Posterior vena cava (tissue), 2 donors: ENCODE measurements around the gene MED29. TPM values are rescaled to one million over a fixed set of nuclear protein-coding genes. Genes with fewer than 3 reads are reported as not detected.

ENCODE experiments used
- DNase-seq: peaks from one replicate; pipeline ENCODE4 v3.0.0-alpha.2; 2020; ENCODE audit warnings: low spot score
- intact Hi-C, 2 donors: fragments of 100-400 bp; cut with DNase I; formaldehyde crosslinking; loops; one replicate each; pipeline versions ENCODE4 v1.14.1 to v1.14.2; 2022 to 2023
- long read RNA-seq, 2 donors: library from polyadenylated mRNA; unstranded; transcript quantifications; one replicate each; pipeline ENCODE4 v2.0.0, GENCODE V29; 2020 to 2021
- total RNA-seq, 2 donors: library from RNA; stranded (reverse); fragmentation: NEBNext Ultra II Directional; extraction: Animal tissue kit (Norgen Biotek cat#: 25700); gene quantifications; one replicate each; pipeline ENCODE4 v1.2.1, GENCODE V29; 2021
- donor health status: DM: yes; HTN: yes; CAD: no.
- donor health status: DM: yes; HTN: yes; CAD: no.

The MED29 gene, protein sequence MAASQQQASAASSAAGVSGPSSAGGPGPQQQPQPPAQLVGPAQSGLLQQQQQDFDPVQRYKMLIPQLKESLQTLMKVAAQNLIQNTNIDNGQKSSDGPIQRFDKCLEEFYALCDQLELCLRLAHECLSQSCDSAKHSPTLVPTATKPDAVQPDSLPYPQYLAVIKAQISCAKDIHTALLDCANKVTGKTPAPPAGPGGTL
- 10 to 100 TPM; 32.7 to 33.3 TPM for total RNA-seq
- long read RNA-seq, donor 1, transcript MED29-201 (4 exons, 3,653 nt) = major isoform, 12 of 15 reads
- long read RNA-seq, donor 1, partial matches to known transcripts = 0 of 15 reads
- long read RNA-seq, donor 1, other reads (novel, unspliced or antisense) = 3 of 15 reads
- long read RNA-seq, donor 2, transcript MED29-201 (4 exons, 3,653 nt) = major isoform, 37 of 58 reads
- long read RNA-seq, donor 2, partial matches to known transcripts = 15 of 58 reads
- long read RNA-seq, donor 2, other reads (novel, unspliced or antisense) = 3 of 58 reads

DNA sequence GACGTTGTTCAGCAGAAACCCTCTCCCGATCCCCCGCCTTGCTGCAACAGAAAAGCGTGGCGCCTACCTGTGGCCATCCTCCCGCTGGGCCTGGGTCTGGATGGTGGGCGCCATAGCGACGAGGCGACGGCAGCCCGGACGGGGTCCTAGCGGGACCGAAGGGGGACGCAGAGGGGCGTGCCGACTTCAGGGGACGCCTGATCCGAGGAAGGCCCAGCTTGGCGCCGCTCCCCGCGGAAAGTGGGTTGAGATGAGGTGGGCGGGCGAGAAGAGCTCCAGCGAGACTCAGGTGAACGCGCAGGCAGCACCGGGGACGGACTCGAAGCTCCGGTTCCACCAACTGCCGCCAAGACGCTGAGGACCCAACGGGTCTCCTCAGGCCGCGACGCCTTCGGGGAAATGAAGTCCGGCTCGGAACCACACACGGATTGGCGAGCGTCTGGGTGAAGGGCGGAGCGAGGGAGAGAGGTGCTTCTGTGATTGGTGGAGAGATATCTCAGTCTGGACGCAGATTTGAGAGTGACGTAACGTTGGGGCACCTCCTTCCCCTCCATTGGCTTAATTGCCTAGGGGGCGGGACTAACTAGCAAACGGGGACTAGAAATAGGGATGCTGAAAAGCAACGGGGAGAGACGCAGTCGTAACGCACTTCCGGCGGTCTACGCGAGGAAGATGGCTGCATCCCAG lies at the start of gene MED29, which contains the start of gene PAF1:
TSS of gene MED29 (plus strand) at position 628 of the 687 bp plus-strand sequence. CDS start at position 673, 45 bp downstream.
TSS of gene PAF1 (minus strand) at position 356 of the 687 bp plus-strand sequence. CDS start at position 114, 242 bp downstream.
- intact Hi-C loops = no loop called here
- peak; percentile 99 for DNase-seq

DNA sequence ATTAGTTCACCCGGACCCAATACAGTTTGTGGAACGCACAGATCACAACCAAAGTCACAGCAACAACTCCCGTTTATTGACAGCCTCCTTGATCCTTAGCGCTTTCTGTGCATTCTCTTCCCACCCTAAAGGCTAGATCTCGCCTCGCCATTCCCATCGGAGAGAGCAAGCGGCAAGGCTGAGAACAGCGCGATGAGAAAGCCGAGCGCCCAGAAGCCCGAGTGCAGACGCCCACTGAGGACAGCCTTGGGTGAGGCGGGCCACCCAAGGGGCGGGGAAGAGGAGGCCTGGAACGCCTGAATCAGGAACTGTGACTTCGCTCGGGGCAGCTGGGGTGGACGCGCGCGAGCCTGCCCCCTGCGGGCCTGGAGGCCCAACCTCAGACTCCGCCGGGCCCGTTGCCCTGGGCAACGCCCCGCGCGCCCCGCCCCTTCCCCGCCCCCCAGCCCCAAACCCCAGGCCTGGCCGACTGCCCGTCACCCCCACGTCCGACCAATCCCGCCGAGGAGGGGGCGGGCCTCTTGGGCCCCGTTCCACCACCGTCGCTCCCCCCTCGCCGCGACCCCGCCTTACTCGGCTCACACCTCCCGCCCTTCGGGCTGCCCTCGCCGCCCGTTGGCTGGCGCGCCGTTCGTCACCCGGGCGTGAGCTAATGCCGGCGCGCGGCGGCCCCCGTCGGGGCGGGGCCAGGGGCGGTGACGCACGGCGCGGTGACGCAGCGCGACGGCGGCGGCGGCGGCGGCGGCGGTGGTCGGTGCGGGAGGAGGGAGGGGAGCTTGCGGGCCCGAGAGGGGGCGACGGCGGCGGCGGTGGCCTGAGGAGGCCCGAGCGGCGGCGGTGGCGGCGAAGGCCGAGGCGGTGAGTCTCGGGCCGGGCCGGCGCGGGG lies 49.2 kb upstream of the MED29 start, which contains the start of gene SAMD4B:
TSS of gene SAMD4B (plus strand) at position 703 of the 886 bp plus-strand sequence. CDS start 14,473 bp downstream, outside the sequence.
- intact Hi-C loops = loop anchor here in 1 of 2 donors (10.0 kb wide), 1 partner anchor 93 kb away; the partner anchor contains the start of gene RPS16
- peak; percentile 100 for DNase-seq

GRCh38 chr19:39342647-39343305 lies 48.4 kb upstream of the MED29 start:
- no peak for DNase-seq
- intact Hi-C loops = loop anchor here in 1 of 2 donors (10.0 kb wide), 1 partner anchor 92 kb away; the partner anchor contains the start of gene RPS16

DNA sequence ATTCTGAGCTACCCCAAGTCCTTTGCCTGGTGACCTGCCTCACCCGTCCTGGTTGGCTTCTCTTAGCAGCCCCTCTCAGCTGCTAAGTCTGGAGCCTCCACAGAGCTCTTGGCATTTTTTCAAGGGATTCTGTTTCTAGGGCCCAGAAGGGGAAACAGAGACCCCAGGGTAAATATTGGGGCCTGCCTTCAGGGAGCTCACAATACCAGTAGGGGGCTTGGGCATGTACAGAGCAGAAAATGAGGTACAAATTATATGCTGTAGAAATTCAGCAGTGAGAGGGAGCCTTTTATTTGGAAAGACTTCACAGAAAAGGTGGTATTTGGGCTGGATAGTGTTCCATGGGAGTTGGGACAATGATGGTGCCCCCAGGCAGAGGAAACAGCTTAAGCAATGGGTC lies 45.2 kb upstream of the MED29 start:
- DNase-seq = no peak
- intact Hi-C loops = loop anchor here in 1 of 2 donors (10.0 kb wide), 1 partner anchor 89 kb away; the partner anchor contains the start of gene RPS16

DNA sequence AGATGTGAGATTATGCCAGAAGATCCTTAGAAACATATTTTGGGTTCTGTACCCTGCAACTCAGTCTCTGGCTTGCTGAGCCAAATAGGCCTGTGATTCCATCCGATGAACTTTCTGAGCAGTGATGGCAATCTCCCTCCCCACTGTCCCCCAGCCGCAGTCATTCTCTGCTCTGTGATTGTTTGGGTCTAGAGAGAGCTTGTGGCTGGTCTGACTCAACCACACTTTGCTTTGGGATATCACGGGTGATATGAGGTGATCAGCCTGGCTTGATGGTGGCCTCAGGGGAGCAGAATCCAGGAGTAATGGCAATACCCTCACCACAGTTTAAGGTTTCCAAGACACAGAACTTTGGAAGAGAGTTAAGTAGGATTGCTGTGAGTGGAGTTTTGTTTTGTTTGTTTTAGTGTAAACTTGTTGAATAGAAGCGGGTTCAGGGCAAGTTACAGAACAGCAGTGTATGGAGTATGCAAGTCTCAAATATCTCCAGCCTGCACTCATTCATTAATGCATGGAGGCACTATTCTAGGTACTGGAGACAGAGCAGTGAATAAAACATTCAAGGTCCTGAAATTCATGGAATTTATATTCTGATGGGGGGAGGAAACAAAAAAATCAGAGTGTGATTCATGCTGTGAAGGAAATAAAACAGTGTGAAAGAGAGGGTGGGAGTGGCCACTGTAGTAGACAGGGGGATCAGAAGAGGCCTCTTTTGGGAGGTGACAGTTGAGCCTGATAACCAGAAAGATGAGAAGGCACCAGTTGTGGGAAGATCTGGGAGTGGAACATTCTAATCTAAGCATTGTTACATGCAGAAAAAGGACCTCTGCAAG lies 43.6 kb upstream of the MED29 start:
- intact Hi-C loops = loop anchor here in 1 of 2 donors (10.0 kb wide), 1 partner anchor 87 kb away; the partner anchor contains the start of gene RPS16
- DNase-seq = no peak

GRCh38 chr19:39349326-39349725 lies 41.9 kb upstream of the MED29 start:
- intact Hi-C loops = loop anchor here in 1 of 2 donors (10.0 kb wide), 1 partner anchor 85 kb away; the partner anchor contains the start of gene RPS16
- DNase-seq = no peak

DNA sequence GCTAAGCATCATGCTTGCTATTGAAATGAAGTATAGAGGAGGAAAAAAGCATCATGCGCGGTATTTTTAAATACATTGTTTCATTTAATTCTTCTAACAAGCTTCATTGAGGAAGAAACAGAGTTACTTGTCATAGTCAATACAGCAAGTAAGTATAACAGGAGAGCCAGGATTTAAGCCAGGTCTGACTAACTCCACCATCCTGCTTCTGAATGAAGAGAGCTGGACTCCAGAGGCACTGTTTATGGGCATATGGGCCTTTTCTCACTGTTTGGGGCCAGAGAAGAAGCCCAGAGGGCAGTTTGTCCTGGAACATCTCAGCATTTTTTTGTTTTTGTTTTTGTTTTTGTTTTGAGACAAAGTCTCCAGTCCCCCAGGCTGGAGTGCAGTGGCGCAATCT lies 41.0 kb upstream of the MED29 start:
- no peak for DNase-seq
- intact Hi-C loops = no loop called here

DNA sequence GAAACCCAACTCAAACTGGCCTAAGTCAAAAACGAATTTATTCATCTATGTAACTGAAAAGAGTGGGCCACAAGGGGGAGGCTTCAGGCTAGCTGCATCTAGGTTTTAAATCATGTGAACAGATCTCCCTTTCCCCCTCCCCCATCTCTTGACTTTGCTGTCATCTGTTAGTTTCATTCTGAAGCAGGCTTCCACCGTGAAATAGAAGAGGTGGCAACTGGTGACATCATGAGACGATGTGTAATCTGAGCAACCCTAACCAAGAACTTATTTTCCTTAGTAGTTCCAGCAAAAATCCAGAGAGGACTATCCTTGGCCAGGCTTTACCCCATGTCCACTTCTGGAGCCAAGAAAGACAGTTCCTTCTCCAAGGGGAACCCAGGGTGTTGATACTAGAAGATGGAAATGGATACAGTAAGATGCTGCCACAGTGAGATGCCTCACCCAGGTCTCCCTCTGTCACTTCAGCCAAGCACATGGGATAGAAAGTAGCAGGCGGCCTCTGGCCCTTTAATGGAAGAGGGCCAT lies 39.6 kb upstream of the MED29 start:
- DNase-seq = no peak
- intact Hi-C loops = no loop called here

DNA sequence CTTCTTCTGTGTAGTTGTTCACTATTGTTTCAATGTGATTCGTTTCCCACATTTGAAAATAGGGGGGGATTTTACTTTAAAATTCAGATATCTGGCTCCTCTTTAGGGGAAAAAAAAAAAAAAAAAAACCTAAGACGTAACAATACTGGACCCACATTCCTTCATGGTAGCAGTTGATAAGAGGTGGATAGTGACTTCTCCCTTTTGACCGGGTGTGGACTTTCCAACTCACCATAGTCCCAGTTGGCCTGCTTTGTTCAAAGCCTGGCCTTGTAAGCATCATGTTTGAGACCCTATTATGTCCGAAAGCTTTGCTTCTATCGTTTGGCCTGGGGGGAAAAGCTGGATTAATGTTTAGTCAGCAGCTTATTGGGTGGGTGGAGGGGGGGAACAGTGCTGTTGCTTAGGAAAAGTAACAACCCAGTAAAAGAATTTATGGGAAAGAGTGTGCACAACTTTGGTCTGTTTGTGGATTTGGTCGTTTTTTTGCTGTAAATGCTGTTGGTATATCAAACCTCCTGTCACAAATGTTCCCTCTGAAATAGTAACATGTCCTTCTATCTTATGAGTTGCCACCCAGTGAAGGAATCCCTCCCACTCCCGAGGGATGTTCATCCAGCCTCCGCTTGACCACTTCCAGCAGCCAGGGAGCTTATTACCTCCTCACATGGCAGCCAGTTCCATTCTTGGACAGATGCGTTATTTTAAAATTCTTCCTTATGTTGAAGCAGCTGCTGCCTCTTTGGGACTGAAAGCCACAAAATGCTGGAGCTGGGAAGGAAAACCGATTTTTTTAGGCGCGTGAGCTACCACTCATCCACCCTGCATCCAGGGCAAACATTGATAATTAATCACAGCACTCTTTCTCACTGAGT lies 38.6 kb upstream of the MED29 start:
- DNase-seq = no peak
- intact Hi-C loops = no loop called here

DNA sequence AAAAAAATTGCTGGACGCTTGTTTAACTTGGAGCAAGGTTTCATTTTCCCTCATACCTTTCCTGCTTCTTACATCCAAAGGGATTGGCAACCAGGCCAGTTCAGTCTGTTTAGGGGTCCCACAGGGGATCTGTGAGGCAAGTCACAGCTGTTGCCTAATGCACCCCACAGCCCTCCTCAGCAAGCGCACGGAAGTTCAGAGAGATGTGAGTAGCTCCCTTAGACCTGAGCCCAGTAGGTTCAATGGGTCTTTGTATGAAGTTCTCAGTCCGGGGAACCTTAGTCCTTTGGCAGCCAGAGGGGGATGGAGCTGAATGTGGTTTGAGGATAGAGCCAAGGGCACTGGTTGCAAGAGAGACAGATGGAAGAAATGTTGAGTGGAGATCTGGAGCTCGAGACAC lies 35.9 kb upstream of the MED29 start:
- intact Hi-C loops = no loop called here

DNA sequence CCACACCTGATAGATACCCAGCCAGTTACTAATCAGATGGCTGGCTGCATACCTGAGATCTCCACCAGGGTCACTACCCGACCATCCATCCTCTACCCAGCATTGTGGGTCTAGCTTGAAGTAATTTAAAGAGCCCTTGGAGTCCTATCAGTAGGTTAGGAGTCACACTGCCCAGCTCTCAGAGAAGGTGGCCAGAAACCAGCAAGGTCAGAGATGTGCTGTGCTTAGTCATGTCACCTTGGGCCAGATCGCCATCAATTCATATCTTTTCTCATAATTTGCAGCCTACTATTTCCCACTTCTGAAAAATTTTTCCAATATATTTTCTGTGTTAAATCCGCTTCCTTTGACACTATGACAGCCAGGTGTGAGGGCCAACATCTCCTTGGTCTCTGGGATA lies 35.1 kb upstream of the MED29 start:
- intact Hi-C loops = no loop called here
- no peak for DNase-seq

More for the DNA sequence above, 35.9 kb upstream of the MED29 start:
- no peak for DNase-seq

DNA sequence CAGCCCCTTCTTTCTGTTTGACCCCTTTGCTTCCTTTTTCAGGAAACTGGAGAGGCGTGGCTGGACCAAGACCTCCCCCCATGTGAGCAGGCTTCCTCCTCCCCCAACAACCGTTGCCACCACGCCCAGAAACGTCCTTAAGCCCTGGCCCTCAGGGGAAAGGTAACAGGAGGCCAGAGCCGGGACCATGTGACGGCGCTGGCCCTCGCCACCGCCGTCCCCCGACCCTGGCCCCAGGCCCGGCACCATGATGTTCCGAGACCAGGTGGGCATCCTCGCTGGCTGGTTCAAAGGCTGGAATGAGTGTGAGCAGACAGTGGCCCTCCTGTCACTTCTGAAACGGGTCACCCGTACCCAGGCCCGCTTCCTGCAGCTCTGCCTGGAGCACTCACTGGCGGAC lies 34.5 kb upstream of the MED29 start:
- intact Hi-C loops = no loop called here
- DNase-seq = no peak

GRCh38 chr19:39359026-39359425 lies 32.2 kb upstream of the MED29 start:
- DNase-seq = no peak
- intact Hi-C loops = no loop called here

- no peak for DNase-seq
- intact Hi-C loops = no loop called here
These were observed 30.6 kb upstream of the MED29 start for GRCh38 chr19:39360599-39360998.

DNA sequence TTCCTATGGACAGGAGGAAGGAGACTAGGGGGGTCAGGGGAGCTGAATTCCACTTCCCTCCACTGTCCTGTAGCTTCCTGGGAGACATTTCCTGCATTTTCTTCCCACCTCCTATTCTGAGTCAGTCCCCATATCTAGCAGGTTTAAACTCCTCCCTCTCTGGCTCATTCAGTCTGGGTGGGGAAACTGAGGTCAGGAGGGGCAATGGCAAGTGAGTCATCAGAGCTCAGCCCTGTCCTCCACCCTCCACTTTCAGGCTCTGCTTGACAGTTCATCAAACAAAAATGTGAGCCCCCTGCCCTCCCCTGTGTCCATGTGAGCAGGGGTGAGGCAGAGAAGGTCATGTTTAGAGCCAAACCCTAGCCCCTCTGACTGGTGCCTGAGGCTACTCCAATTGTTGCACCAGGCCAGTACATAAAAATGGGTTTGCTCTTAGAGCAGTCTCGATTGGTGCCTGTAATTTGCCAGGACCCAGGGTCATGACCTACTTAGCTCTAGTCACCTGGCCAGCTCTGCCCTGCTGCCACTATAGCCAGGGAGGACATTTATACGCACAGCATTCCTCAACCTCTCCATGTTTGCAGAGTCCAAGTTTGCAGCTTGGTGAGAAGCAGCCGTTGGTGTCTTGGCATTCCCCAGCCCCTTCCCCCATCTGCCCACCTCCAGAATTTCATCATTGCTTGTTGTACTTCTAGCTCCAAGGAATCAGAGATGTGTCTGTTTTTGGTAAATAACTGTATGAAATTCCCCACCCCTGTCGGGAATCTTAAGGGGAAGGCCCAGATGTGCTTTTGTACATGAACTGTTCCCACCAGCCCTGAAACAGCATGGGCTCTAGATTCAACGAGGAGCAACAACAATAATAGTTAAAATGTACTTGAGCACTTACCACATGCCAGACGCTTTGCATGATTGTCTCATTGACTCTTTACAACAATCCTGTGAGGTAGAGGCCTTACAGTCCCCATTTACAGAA lies 28.2 kb upstream of the MED29 start:
- intact Hi-C loops = no loop called here
- DNase-seq = no peak
